Measurements from ENCODE around the gene PREX1. TPM values are rescaled to one million over a fixed set of nuclear protein-coding genes. Genes with fewer than 3 reads are reported as not detected.
A peak's percentile ranks its signal among the peaks of the same experiment; 100 is the strongest.

Gene PREX1
- total and polyA plus RNA-seq, 8 donors, result 5.2 to 25.2 (median 16.6) TPM

DNA sequence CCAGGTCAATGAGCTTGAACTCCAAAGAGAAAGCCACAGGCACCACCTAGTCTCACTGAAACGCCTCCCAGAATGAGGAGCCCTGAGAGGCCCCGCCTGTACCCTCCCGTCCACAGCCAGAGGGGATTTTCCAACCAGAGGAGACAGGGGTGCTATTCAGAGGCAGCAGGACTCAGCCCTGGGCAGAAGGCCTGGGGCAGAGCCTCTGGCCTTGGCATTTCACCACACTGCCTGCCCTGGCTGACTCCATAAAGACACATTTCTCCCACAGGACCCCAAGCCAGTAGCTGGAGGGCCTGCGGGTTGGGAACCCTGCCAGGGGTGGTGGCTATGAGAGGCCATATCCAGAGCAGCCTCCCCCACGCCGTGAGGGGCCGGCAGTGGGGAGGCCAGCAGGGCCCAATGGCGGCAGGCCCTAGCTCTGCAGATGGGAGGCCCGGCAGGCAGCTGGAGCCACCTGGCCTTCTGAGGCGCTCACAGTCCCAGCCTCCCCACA lies 159.3 kb downstream of the PREX1 start:
- intact Hi-C loops (cut with DNase I; ENCODE audit: low total_unique reads), result no loop called here
- DNase-seq, result peak in 1 of 2 donors; percentile 82
- WGBS, 5 donors, result 50 to 70% (median 60%) methylated on average over 3 to 10 of the region's 10 CpGs
- Histone ChIP-seq H3K27me3 (no peaks in the 10 kb centered on the region), H3K9me3 (no peaks in the 10 kb centered on the region), H3K27ac (peak overlapping the region in 3 of 5 donors; percentile 29 to 56 (median 54)), H3K4me1 (peaks cover 0 to 24% (median 10%) of the 10 kb centered on the region in 4 donors), H3K4me3 (no peak overlapping the region), H3K36me3 (peaks cover 0 to 31% (median 4%) of the 10 kb centered on the region in 4 donors)
- TF ChIP-seq CTCF (IDR thresholded peaks at IDR 0.05) (no peak), EP300 (IDR thresholded peaks at IDR 0.05) (no peak), POLR2A (IDR thresholded peaks at IDR 0.05) (no peak), POLR2AphosphoS5 (IDR thresholded peaks at IDR 0.05) (no peak)

GRCh38 chr20:48667889-48668413 lies 159.8 kb downstream of the PREX1 start:
- 64 to 79% (median 76%) methylated on average over 14 to 15 of the region's 15 CpGs for WGBS, 5 donors
- intact Hi-C loops (cut with DNase I; ENCODE audit: low total_unique reads), result no loop called here
- H3K9me3 ChIP-seq, result no peaks in the 10 kb centered on the region
- H3K4me3 ChIP-seq, result no peak overlapping the region
- DNase-seq, result peak in 1 of 2 donors; percentile 53
- peak overlapping the region in 3 of 5 donors; percentile 29 to 56 (median 54) for H3K27ac ChIP-seq
- peaks cover 0 to 31% (median 4%) of the 10 kb centered on the region in 4 donors for H3K36me3 ChIP-seq
- no peaks in the 10 kb centered on the region for H3K27me3 ChIP-seq
- no peak for TF ChIP-seq POLR2AphosphoS5 (IDR thresholded peaks at IDR 0.05)
- no peak for TF ChIP-seq CTCF (IDR thresholded peaks at IDR 0.05)
- no peak for TF ChIP-seq POLR2A (IDR thresholded peaks at IDR 0.05)
- TF ChIP-seq EP300 (IDR thresholded peaks at IDR 0.05), result no peak
- peaks cover 0 to 24% (median 10%) of the 10 kb centered on the region in 4 donors for H3K4me1 ChIP-seq

DNA sequence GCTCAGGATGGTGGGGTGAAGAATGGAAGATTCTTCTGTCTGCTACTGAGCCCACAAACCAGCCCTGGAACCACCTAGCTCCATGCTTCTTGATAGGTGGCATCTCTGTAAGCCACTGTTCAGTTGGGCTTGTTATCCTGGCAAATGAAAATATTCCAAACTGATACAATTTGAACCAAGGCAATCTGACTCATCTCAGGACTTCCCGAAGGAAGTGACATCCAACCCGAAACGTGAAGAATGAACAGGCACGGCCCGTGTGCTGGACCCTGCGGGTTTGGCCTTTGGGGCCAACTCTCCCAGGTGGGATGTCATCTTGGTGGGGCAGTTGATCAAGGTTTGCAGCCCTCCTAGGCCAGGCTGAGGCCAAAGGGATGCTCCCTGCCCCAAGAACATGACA lies 160.3 kb downstream of the PREX1 start:
- TF ChIP-seq POLR2AphosphoS5 (IDR thresholded peaks at IDR 0.05) (no peak), POLR2A (IDR thresholded peaks at IDR 0.05) (no peak), CTCF (IDR thresholded peaks at IDR 0.05) (no peak), EP300 (IDR thresholded peaks at IDR 0.05) (no peak)
- peaks cover 0 to 31% (median 4%) of the 10 kb centered on the region in 4 donors for H3K36me3 ChIP-seq
- H3K27me3 ChIP-seq, result no peaks in the 10 kb centered on the region
- no peaks in the 10 kb centered on the region for H3K9me3 ChIP-seq
- intact Hi-C loops (cut with DNase I; ENCODE audit: low total_unique reads), result no loop called here
- H3K4me3 ChIP-seq, result no peak overlapping the region
- no peak for DNase-seq
- H3K27ac ChIP-seq, result peak overlapping the region in 2 of 5 donors; percentile 29 to 56
- WGBS, 5 donors, result 82 to 95% (median 91%) methylated on average over 6 of the region's 6 CpGs
- H3K4me1 ChIP-seq, result peaks cover 0 to 28% (median 10%) of the 10 kb centered on the region in 4 donors

DNA sequence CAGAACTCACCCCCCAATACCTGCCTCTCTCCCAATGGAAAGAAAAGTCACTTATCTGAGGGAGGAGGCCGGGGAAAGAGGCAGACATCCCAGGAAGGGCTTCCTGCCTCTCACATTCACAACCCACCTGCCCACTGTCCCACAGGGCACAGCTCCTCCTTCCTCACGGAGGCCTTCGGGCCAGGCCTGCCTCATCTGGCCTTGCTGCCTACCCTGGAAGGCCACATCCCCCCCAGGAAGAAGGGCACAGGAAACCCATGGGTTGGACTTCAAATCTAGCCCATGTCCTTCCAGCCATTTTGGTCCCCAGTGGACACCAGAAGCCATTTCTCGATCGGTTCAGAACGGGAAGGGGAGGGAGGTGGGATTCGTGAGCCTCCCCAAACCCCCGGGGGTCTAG lies 162.0 kb downstream of the PREX1 start:
- H3K36me3 ChIP-seq, result peaks cover 0 to 41% (median 4%) of the 10 kb centered on the region in 4 donors
- no peak for TF ChIP-seq EP300 (IDR thresholded peaks at IDR 0.05)
- TF ChIP-seq CTCF (IDR thresholded peaks at IDR 0.05), result no peak
- no peak for TF ChIP-seq POLR2AphosphoS5 (IDR thresholded peaks at IDR 0.05)
- TF ChIP-seq POLR2A (IDR thresholded peaks at IDR 0.05), result no peak
- intact Hi-C loops (cut with DNase I; ENCODE audit: low total_unique reads), result no loop called here
- WGBS, 5 donors, result 93 to 99% (median 97%) methylated on average over 8 of the region's 8 CpGs
- H3K4me1 ChIP-seq, result peaks cover 0 to 34% (median 10%) of the 10 kb centered on the region in 4 donors
- no peak overlapping the region for H3K4me3 ChIP-seq
- H3K27ac ChIP-seq, result no peak overlapping the region
- no peak for DNase-seq
- H3K9me3 ChIP-seq, result no peaks in the 10 kb centered on the region
- no peaks in the 10 kb centered on the region for H3K27me3 ChIP-seq
